ENCODE measurements around the gene NIPAL3. TPM values are rescaled to one million over a fixed set of nuclear protein-coding genes. Genes with fewer than 3 reads are reported as not detected.
A peak's percentile ranks its signal among the peaks of the same experiment; 100 is the strongest.

Gene NIPAL3
- total RNA-seq, 4 donors from 2014 or later: 25.0 to 36.5 (median 31.3) TPM

DNA sequence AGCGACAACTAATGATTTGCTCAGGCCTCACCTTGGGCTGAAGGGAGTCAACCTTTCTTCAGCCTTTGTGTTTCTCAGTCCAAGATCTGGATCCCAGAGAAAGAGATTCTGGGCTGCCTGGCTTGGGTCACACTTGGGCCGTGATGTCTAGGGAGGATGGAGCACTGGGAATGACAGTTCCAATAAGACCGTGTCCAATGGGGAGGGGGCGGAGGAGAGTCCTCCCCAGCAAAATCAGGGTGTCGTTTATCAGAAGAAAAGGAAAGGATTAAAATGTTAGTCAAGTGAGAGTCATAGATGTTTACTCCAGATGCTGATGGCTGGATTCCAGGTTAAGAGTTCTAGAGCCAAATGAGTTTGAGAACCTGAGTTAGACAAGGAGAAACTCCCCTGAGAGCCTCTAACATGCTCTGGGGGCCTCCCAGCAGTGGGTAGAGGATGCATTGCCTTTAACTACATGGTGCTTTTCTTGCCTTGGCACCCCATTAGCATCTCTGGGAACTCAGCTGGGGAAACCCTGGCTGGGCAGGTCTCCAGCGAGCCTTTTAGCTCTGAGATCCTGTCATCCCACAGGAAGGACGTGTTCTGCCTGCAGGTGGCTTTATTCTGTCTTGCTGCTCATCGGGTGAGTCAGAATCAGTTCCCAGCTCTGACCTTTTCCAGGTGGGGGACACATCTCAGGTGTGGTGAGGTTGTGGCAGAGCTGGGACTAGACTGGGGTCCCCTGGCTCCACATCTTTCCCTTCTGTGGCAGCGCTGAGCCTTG, 22.2 kb downstream of the NIPAL3 start:
- intact Hi-C loops (cut with DNase I): no loop called here
- H3K9me3 ChIP-seq: no peaks in the 10 kb centered on the region
- no peak for TF ChIP-seq POLR2A (IDR thresholded peaks at IDR 0.05)
- TF ChIP-seq, protein P1, sequence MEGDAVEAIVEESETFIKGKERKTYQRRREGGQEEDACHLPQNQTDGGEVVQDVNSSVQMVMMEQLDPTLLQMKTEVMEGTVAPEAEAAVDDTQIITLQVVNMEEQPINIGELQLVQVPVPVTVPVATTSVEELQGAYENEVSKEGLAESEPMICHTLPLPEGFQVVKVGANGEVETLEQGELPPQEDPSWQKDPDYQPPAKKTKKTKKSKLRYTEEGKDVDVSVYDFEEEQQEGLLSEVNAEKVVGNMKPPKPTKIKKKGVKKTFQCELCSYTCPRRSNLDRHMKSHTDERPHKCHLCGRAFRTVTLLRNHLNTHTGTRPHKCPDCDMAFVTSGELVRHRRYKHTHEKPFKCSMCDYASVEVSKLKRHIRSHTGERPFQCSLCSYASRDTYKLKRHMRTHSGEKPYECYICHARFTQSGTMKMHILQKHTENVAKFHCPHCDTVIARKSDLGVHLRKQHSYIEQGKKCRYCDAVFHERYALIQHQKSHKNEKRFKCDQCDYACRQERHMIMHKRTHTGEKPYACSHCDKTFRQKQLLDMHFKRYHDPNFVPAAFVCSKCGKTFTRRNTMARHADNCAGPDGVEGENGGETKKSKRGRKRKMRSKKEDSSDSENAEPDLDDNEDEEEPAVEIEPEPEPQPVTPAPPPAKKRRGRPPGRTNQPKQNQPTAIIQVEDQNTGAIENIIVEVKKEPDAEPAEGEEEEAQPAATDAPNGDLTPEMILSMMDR (IDR thresholded peaks at IDR 0.05): no peak
- peaks cover 0 to 49% (median 6%) of the 10 kb centered on the region in 3 donors for H3K36me3 ChIP-seq
- H3K4me3 ChIP-seq: no peak overlapping the region
- no peak for DNase-seq
- peak overlapping the region; percentile 11 to 69 (median 46) for H3K27ac ChIP-seq
- H3K4me1 ChIP-seq: peaks cover 4 to 25% (median 10%) of the 10 kb centered on the region in 3 donors
- WGBS, 2 donors: 58 to 64% methylated on average over 4 to 6 of the region's 9 CpGs
- H3K27me3 ChIP-seq: no peaks in the 10 kb centered on the region

DNA sequence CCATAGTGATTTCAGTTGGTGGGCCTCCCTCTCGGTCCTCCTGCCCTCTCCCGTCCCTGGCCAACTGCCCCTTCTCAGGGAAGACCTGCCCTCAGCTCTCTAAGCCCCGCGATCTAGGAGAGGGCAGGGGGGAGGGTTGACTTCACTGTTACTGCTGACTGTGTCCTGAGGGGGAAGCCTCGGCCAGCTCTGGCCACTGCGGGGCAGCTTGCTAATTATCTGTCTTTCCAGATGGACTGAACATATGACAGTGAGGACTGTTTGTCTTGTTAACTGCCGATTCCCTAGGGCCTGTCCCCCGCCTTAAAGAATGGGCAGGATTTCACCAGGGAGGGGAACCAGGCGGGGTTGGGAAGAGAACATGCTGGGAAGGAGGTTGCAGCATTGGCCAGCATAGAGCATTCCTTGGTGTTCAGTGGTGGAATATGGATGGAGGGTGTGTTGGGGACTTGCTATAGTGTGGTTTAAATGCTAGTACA, 22.9 kb downstream of the NIPAL3 start:
- TF ChIP-seq, protein P1 (IDR thresholded peaks at IDR 0.05): no peak
- no peak for TF ChIP-seq POLR2A (IDR thresholded peaks at IDR 0.05)
- peaks cover 4 to 32% (median 10%) of the 10 kb centered on the region in 3 donors for H3K4me1 ChIP-seq
- H3K36me3 ChIP-seq: peaks cover 0 to 49% (median 6%) of the 10 kb centered on the region in 3 donors
- peak overlapping the region in 3 of 4 donors; percentile 30 to 69 (median 61) for H3K27ac ChIP-seq
- DNase-seq: no peak
- no peaks in the 10 kb centered on the region for H3K9me3 ChIP-seq
- intact Hi-C loops (cut with DNase I): no loop called here
- no peak overlapping the region for H3K4me3 ChIP-seq
- WGBS, 2 donors: 80 to 95% methylated on average over 1 to 3 of the region's 9 CpGs
- H3K27me3 ChIP-seq: no peaks in the 10 kb centered on the region

DNA sequence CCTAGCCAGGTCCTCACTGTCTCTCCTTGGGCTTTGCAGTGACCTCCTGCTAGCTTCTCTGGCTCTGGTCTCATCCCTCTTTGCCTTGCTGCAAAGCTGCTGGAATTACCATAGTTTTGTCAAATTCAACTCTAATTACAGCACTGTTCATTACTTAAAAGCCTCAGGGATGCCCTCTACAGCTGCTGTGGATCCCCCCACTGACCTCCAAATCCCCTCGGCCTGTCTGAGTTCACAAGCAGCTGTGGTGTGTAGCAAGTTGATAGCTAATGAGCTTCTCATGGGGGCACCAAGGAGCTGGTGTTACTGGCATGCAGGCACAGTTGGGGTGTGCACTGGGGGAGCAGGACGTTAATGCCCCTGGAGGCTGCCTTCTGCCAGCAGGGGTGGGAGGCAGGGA, 24.8 kb downstream of the NIPAL3 start:
- Histone ChIP-seq H3K36me3 (peaks cover 0 to 60% (median 6%) of the 10 kb centered on the region in 3 donors), H3K27me3 (no peaks in the 10 kb centered on the region), H3K9me3 (no peaks in the 10 kb centered on the region), H3K27ac (no peak overlapping the region), H3K4me1 (peaks cover 4 to 33% (median 10%) of the 10 kb centered on the region in 3 donors), H3K4me3 (no peak overlapping the region)
- 83 to 94% methylated on average over 1 to 2 of the region's 2 CpGs for WGBS, 2 donors
- TF ChIP-seq POLR2A (IDR thresholded peaks at IDR 0.05): no peak
- TF ChIP-seq, protein P1 (IDR thresholded peaks at IDR 0.05): no peak
- no peak for DNase-seq
- intact Hi-C loops (cut with DNase I): no loop called here

DNA sequence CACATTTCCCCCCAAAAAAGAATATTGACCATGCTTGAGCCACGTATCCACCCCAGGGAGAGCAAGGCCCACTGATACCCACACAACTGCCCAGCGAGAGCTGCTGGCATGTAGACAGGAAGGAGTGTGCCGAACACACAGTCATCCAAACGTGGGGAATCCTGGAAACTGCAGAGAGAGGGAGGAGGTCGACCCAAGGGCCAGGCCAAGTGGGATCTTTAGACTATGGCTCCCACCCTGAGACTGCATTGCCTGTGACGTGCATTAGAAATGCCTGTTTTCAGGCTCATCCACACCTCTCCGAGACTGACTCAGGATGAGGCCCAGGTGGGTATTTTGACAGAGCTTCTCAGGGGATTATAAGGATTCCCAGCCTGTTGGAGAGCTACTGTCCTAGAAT, 25.9 kb downstream of the NIPAL3 start:
- no peak for TF ChIP-seq POLR2A (IDR thresholded peaks at IDR 0.05)
- TF ChIP-seq, protein P1 (IDR thresholded peaks at IDR 0.05): no peak
- Histone ChIP-seq H3K4me3 (no peak overlapping the region), H3K27me3 (no peaks in the 10 kb centered on the region), H3K4me1 (peaks cover 4 to 33% (median 10%) of the 10 kb centered on the region in 3 donors), H3K27ac (no peak overlapping the region), H3K36me3 (peaks cover 0 to 65% (median 6%) of the 10 kb centered on the region in 3 donors), H3K9me3 (no peaks in the 10 kb centered on the region)
- no peak for DNase-seq
- 70 to 89% methylated on average over 3 to 6 of the region's 7 CpGs for WGBS, 2 donors
- intact Hi-C loops (cut with DNase I): no loop called here

DNA sequence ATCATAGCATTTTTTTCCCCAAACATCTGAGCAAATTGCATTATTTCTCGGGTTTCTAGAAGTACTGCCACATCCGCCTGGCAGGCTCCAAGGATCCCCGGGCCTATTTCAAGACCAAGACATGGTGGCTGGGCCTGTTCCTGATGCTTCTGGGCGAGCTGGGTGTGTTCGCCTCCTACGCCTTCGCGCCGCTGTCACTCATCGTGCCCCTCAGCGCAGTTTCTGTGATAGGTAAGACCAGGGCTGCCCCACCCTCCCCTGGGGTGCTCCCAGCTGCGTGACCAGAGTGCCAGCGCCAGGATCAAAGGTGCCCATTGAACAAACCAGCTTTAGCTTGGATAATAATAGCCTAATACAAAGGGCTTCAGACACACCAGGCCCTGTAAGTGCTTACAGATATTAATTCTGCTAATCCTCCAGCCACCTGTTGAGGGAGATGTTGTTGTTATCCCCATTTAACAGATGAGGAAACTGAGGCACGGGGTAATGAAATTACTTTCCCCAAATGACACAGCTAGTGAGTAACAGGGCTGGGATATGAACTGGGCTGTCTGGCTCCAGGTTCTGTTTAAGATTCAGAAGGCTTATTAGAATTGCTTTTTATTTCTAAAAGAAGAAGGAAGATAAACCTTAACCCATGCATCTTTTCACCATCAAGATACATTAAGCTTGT, 26.5 kb downstream of the NIPAL3 start:
- no peaks in the 10 kb centered on the region for H3K27me3 ChIP-seq
- H3K36me3 ChIP-seq: peaks cover 0 to 72% (median 6%) of the 10 kb centered on the region in 3 donors
- WGBS, 2 donors: 92 to 94% methylated on average over 8 to 14 of the region's 14 CpGs
- intact Hi-C loops (cut with DNase I): no loop called here
- H3K27ac ChIP-seq: no peak overlapping the region
- no peak for DNase-seq
- peaks cover 4 to 30% (median 10%) of the 10 kb centered on the region in 3 donors for H3K4me1 ChIP-seq
- TF ChIP-seq, protein P1 (IDR thresholded peaks at IDR 0.05): no peak
- TF ChIP-seq POLR2A (IDR thresholded peaks at IDR 0.05): no peak
- no peaks in the 10 kb centered on the region for H3K9me3 ChIP-seq
- no peak overlapping the region for H3K4me3 ChIP-seq
